Endothelial cell of umbilical vein (primary cell): ENCODE measurements around the gene SGTB. TPM values are rescaled to one million over a fixed set of nuclear protein-coding genes. Genes with fewer than 3 reads are reported as not detected.

Experiments
- BruUV-seq: library from RNA; stranded (reverse); fragments of 400-500 nt; replicated peaks from 2 replicates; lab custom pipeline; 2021; lab: Mats Ljungman, UMichigan
- CTCF ChIA-PET: fragments of 300-600, 350-600 bp; sonication (Branson Sonifier 250); formaldehyde crosslinking; loops from one replicate; lab custom pipeline; 2021; ENCODE audit warnings: antibody characterized with exemption, inconsistent platforms; lab: Charles Lee
- POLR2A ChIA-PET: fragments of 300-600, 350-600 bp; sonication (Branson Sonifier 250); formaldehyde crosslinking; loops from one replicate; lab custom pipeline; 2021; ENCODE audit warnings: antibody characterized with exemption, inconsistent platforms; lab: Charles Lee
- DNase-seq: peaks from one replicate; pipeline ENCODE4 v3.0.0-alpha.2; 2011; ENCODE audit warnings: low read depth, low spot score
- FAIRE-seq: peaks from 2 replicates; lab custom pipeline; 2011; peaks lifted over from hg19 to GRCh38; lab: Jason Lieb, UNC
- H2AFZ ChIP-seq: 2 replicates; pipeline ENCODE4 v1.6.0; 2012; ENCODE audit warnings: low read depth, low read length, control low read depth, inconsistent platforms
- H3K27ac ChIP-seq: 2 replicates; pipeline ENCODE4 v1.5.1; 2011; ENCODE audit warnings: low read depth, mild to moderate bottlenecking, control low read depth, low read length, moderate library complexity; ENCODE audit not compliant: insufficient read depth
- H3K27me3 ChIP-seq, 2 experiments: 2 replicates each; pipeline versions ENCODE4 v1.6.0 to v1.6.1; 2011; ENCODE audit warnings: low read length in 2 of 2, mixed read lengths in 1 of 2; ENCODE audit not compliant: control insufficient read depth in 2 of 2, insufficient read depth in 2 of 2
- H3K36me3 ChIP-seq, 2 experiments: 2 replicates in 1 of 2; 3 replicates in 1 of 2; pipeline ENCODE4 v1.5.1; 2011; ENCODE audit warnings: low read length in 2 of 2, mild to moderate bottlenecking in 1 of 2, moderate library complexity in 1 of 2; ENCODE audit not compliant: control insufficient read depth in 2 of 2, insufficient read depth in 2 of 2; ENCODE audit errors: extremely low read depth in 1 of 2
- H3K4me1 ChIP-seq: 3 replicates; pipeline ENCODE4 v1.5.1; 2011; ENCODE audit warnings: mild to moderate bottlenecking, low read length; ENCODE audit not compliant: control insufficient read depth, insufficient read depth; ENCODE audit errors: extremely low read depth
- H3K4me2 ChIP-seq: 2 replicates; pipeline ENCODE4 v1.6.1; 2011; ENCODE audit warnings: low read length, control low read depth, mixed read lengths; ENCODE audit not compliant: insufficient read depth
- H3K4me3 ChIP-seq, 3 experiments: fragments of 200-600 bp in 1 of 3; sonication (generic), shearing (Covaris generic) in 1 of 3; replicated peaks in 1 of 3; 2 replicates each; pipeline ENCODE4 v1.5.1; 2011 to 2016; ENCODE audit warnings: control low read depth in 3 of 3, low read length in 3 of 3, mild to moderate bottlenecking in 2 of 3, inconsistent platforms in 1 of 3, low read depth in 1 of 3, moderate library complexity in 1 of 3; ENCODE audit not compliant: insufficient read depth in 1 of 3
- H3K79me2 ChIP-seq: 2 replicates; pipeline ENCODE4 v1.6.0; 2012; ENCODE audit warnings: low read length, inconsistent platforms; ENCODE audit not compliant: control insufficient read depth, insufficient read depth
- H3K9ac ChIP-seq: replicated peaks from 2 replicates; pipeline ENCODE3; 2011; ENCODE audit warnings: low read length, control low read depth; ENCODE audit not compliant: insufficient read depth; ENCODE audit errors: extremely low read depth
- H3K9me1 ChIP-seq: replicated peaks from 3 replicates; pipeline ENCODE4 v1.6.0; 2011; ENCODE audit warnings: mild to moderate bottlenecking, low read length; ENCODE audit not compliant: control insufficient read depth, insufficient read depth; ENCODE audit errors: extremely low read depth
- H3K9me3 ChIP-seq: replicated peaks from 2 replicates; pipeline ENCODE4 v1.5.1; 2012; ENCODE audit warnings: low read length, inconsistent platforms; ENCODE audit not compliant: control insufficient read depth, insufficient read depth
- H4K20me1 ChIP-seq: replicated peaks from 2 replicates; pipeline ENCODE3; 2011; ENCODE audit warnings: mild to moderate bottlenecking, low read length; ENCODE audit not compliant: control insufficient read depth, insufficient read depth; ENCODE audit errors: extremely low read depth
- EZH2 ChIP-seq: IDR thresholded peaks from 2 replicates; pipeline ENCODE4 v1.6.1; 2012; ENCODE audit warnings: borderline replicate concordance, low read depth, mild to moderate bottlenecking, moderate library complexity, low read length, inconsistent platforms; ENCODE audit not compliant: severe bottlenecking
- FOS ChIP-seq: IDR thresholded peaks from 2 replicates; pipeline ENCODE4 v1.6.1; 2011; ENCODE audit warnings: mild to moderate bottlenecking, low read length, moderate library complexity, borderline replicate concordance; ENCODE audit not compliant: insufficient read depth
- GATA2 ChIP-seq: IDR thresholded peaks from 2 replicates; pipeline ENCODE4 v1.7.0; 2011; ENCODE audit warnings: low read depth, mild to moderate bottlenecking, moderate library complexity, mixed read lengths, low read length; ENCODE audit not compliant: insufficient read length, insufficient read depth
- JUN ChIP-seq: IDR thresholded peaks from 2 replicates; pipeline ENCODE4 v1.6.1; 2011; ENCODE audit warnings: borderline replicate concordance, low read depth; ENCODE audit not compliant: insufficient read length, insufficient read depth
- MYC ChIP-seq: IDR thresholded peaks from one replicate; pipeline ENCODE4 v1.6.1; 2011; ENCODE audit warnings: mild to moderate bottlenecking, low read depth, low read length
- POLR2A ChIP-seq: IDR thresholded peaks from 2 replicates; pipeline ENCODE4 v1.6.1; 2012; ENCODE audit warnings: low read depth, mild to moderate bottlenecking, control low read depth, low read length
- POLR2AphosphoS5 ChIP-seq: IDR thresholded peaks from 2 replicates; pipeline ENCODE4 v1.6.1; 2012; ENCODE audit warnings: low read depth, mild to moderate bottlenecking, control low read depth, low read length, moderate library complexity; ENCODE audit not compliant: insufficient read depth
- dilution Hi-C: fragments of 300-500 bp; cut with MboI; formaldehyde crosslinking; loops from one replicate; pipeline ENCODE4 v1.15.0; 2019; ENCODE audit warnings: low sequenced_read_pairs; ENCODE audit not compliant: extremely low pct_ligation_motif_present
- intact Hi-C: fragments of 100-400 bp; cut with micrococcal nuclease; formaldehyde crosslinking; loops from one replicate; pipeline ENCODE4 v1.10.0; 2022
- polyA plus RNA-seq, 4 experiments: library from polyadenylated mRNA; depleted of rRNA in 3 of 4; stranded (reverse) in 3 of 4; unstranded in 1 of 4; fragments of >200 nt; gene quantifications; 2 replicates each; pipeline versions ENCODE4 v1.2.1 to v1.2.3, GENCODE V29; 2011 to 2012; ENCODE audit warnings: missing spikeins in 1 of 4
- total RNA-seq: library from RNA; stranded (reverse); gene quantifications from 2 replicates; pipeline ENCODE4 v1.2.3, GENCODE V29; 2021
- TF ChIP-seq, protein P1 (sequence below), 2 donors: IDR thresholded peaks; 1 replicate in 1 of 2; 2 replicates in 1 of 2; pipeline ENCODE4 v1.5.1; 2011; ENCODE audit warnings: low read length in 2 of 2, mild to moderate bottlenecking in 2 of 2, moderate library complexity in 2 of 2, control low read depth in 1 of 2, inconsistent platforms in 1 of 2, low read depth in 1 of 2; ENCODE audit not compliant: insufficient read depth in 1 of 2; ENCODE audit errors: extremely low read depth in 1 of 2
- TF ChIP-seq, protein P2 (sequence below): IDR thresholded peaks from 2 replicates; pipeline ENCODE4 v1.6.1; 2011; ENCODE audit not compliant: insufficient read depth, insufficient read length

The SGTB gene
- total and polyA plus RNA-seq, 2 donors (not counting 3 experiments of a cell fraction or from before 2014, with no cell fraction given), result 3.1 to 14.1 TPM

DNA sequence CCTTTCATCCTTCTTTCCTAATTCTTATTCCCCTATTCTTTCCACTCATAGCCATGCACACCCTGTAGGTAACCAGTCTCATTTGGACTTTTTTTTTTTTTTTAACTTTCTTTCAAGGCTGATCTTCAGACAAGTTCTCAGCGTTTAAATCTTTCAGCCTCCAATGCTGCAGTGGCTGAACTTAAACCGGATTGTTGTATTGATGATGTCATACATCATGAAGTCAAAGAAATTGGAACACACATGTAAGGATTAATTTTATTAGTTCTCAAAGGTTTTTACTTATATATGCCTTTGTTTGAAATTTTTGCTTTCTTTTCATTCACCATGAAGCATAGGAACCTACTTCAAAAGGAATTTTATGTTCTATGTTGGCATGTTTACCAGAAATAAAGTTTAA, 75.0 kb downstream of the SGTB start:
- no TSS peak for BruUV-seq
- Histone ChIP-seq H4K20me1 (no peaks in the 10 kb centered on the region), H3K4me2 (no peak overlapping the region), H3K79me2 (no peaks in the 10 kb centered on the region), H3K27me3 (no peaks in the 10 kb centered on the region), H3K9me1 (no peaks in the 10 kb centered on the region), H3K4me3 (no peak overlapping the region), H3K9me3 (no peaks in the 10 kb centered on the region), H3K27ac (no peak overlapping the region), H3K4me1 (no peaks in the 10 kb centered on the region), H3K36me3 (peaks cover 0 to 2% of the 10 kb centered on the region in 2 experiments), H3K9ac (no peak overlapping the region), H2AFZ (no peak overlapping the region)
- ChIA-PET POLR2A (no interaction called here), CTCF (no interaction called here)
- intact Hi-C loops (no loop called here), dilution Hi-C loops (no loop called here)
- FAIRE-seq (no peak), DNase-seq (no peak)
- TF ChIP-seq GATA2 (no peak), MYC (no peak), FOS (no peak), POLR2AphosphoS5 (no peak), JUN (no peak), POLR2A (no peak), EZH2 (no peak)
- TF ChIP-seq, protein P1, sequence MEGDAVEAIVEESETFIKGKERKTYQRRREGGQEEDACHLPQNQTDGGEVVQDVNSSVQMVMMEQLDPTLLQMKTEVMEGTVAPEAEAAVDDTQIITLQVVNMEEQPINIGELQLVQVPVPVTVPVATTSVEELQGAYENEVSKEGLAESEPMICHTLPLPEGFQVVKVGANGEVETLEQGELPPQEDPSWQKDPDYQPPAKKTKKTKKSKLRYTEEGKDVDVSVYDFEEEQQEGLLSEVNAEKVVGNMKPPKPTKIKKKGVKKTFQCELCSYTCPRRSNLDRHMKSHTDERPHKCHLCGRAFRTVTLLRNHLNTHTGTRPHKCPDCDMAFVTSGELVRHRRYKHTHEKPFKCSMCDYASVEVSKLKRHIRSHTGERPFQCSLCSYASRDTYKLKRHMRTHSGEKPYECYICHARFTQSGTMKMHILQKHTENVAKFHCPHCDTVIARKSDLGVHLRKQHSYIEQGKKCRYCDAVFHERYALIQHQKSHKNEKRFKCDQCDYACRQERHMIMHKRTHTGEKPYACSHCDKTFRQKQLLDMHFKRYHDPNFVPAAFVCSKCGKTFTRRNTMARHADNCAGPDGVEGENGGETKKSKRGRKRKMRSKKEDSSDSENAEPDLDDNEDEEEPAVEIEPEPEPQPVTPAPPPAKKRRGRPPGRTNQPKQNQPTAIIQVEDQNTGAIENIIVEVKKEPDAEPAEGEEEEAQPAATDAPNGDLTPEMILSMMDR (IDR thresholded peaks at IDR 0.05; ENCODE audit: extremely low read depth in 1 of 2, insufficient read depth in 1 of 2, low read depth in 1 of 2, low read length in 2 of 2), result no peak
- TF ChIP-seq, protein P2, sequence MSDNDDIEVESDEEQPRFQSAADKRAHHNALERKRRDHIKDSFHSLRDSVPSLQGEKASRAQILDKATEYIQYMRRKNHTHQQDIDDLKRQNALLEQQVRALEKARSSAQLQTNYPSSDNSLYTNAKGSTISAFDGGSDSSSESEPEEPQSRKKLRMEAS, result no peak
